ENCODE data around the gene WWC2. TPM values are rescaled to one million over a fixed set of nuclear protein-coding genes. Genes with fewer than 3 reads are reported as not detected.

Gene WWC2
- total RNA-seq, 1 experiment from 2014 or later, result 39.0 TPM

GRCh38 chr4:183254162-183254561 lies 155.1 kb downstream of the WWC2 start:
- no peak for DNase-seq
- H3K27me3 Mint-ChIP-seq (ENCODE audit: unreplicated experiment), result no peaks in the 10 kb centered on the region
- peaks cover 19% of the 10 kb centered on the region for H3K4me1 Mint-ChIP-seq (ENCODE audit: low read depth, unreplicated experiment)
- H3K27ac Mint-ChIP-seq (ENCODE audit: unreplicated experiment), result no peak overlapping the region
- no peak for TF ChIP-seq CTCF (IDR thresholded peaks at IDR 0.05; ENCODE audit: unreplicated experiment)
- no TSS peak for BruUV-seq (replicated peaks)
- peaks cover 9% of the 10 kb centered on the region for H3K36me3 Mint-ChIP-seq (ENCODE audit: insufficient read depth, unreplicated experiment)
- no peaks in the 10 kb centered on the region for H3K9me3 Mint-ChIP-seq (ENCODE audit: low read depth, unreplicated experiment)
- intact Hi-C loops (cut with micrococcal nuclease; ENCODE audit: unreplicated experiment), result no loop called here
- H3K4me3 Mint-ChIP-seq (ENCODE audit: low read depth, unreplicated experiment), result no peak overlapping the region
- CTCF ChIA-PET, result interaction anchor here (1.1 kb wide), 1 partner anchor 181 kb away, joined by 3 read pairs; no protein-coding TSS in a partner anchor

GRCh38 chr4:183255487-183255886 lies 156.4 kb downstream of the WWC2 start:
- peaks cover 9% of the 10 kb centered on the region for H3K36me3 Mint-ChIP-seq (ENCODE audit: insufficient read depth, unreplicated experiment)
- no TSS peak for BruUV-seq (replicated peaks)
- H3K27me3 Mint-ChIP-seq (ENCODE audit: unreplicated experiment), result no peaks in the 10 kb centered on the region
- peaks cover 14% of the 10 kb centered on the region for H3K4me1 Mint-ChIP-seq (ENCODE audit: low read depth, unreplicated experiment)
- H3K27ac Mint-ChIP-seq (ENCODE audit: unreplicated experiment), result no peak overlapping the region
- TF ChIP-seq CTCF (IDR thresholded peaks at IDR 0.05; ENCODE audit: unreplicated experiment), result no peak
- intact Hi-C loops (cut with micrococcal nuclease; ENCODE audit: unreplicated experiment), result no loop called here
- no peak for DNase-seq
- no peaks in the 10 kb centered on the region for H3K9me3 Mint-ChIP-seq (ENCODE audit: low read depth, unreplicated experiment)
- no peak overlapping the region for H3K4me3 Mint-ChIP-seq (ENCODE audit: low read depth, unreplicated experiment)
- CTCF ChIA-PET, result no interaction called here

- no peak for TF ChIP-seq CTCF (IDR thresholded peaks at IDR 0.05; ENCODE audit: unreplicated experiment)
- peaks cover 16% of the 10 kb centered on the region for H3K36me3 Mint-ChIP-seq (ENCODE audit: insufficient read depth, unreplicated experiment)
- no peak overlapping the region for H3K4me3 Mint-ChIP-seq (ENCODE audit: low read depth, unreplicated experiment)
- DNase-seq, result no peak
- H3K27ac Mint-ChIP-seq (ENCODE audit: unreplicated experiment), result no peak overlapping the region
- no TSS peak for BruUV-seq (replicated peaks)
- no peaks in the 10 kb centered on the region for H3K27me3 Mint-ChIP-seq (ENCODE audit: unreplicated experiment)
- no peaks in the 10 kb centered on the region for H3K9me3 Mint-ChIP-seq (ENCODE audit: low read depth, unreplicated experiment)
- H3K4me1 Mint-ChIP-seq (ENCODE audit: low read depth, unreplicated experiment), result peaks cover 5% of the 10 kb centered on the region
- intact Hi-C loops (cut with micrococcal nuclease; ENCODE audit: unreplicated experiment), result no loop called here
- CTCF ChIA-PET, result no interaction called here
Observed at GRCh38 chr4:183256343-183256742, 157.3 kb downstream of the WWC2 start.

- Mint-ChIP-seq H3K4me3 (ENCODE audit: low read depth, unreplicated experiment) (no peak overlapping the region), H3K4me1 (ENCODE audit: low read depth, unreplicated experiment) (peaks cover 3% of the 10 kb centered on the region), H3K27ac (ENCODE audit: unreplicated experiment) (no peak overlapping the region), H3K27me3 (ENCODE audit: unreplicated experiment) (no peaks in the 10 kb centered on the region), H3K36me3 (ENCODE audit: insufficient read depth, unreplicated experiment) (peaks cover 17% of the 10 kb centered on the region), H3K9me3 (ENCODE audit: low read depth, unreplicated experiment) (no peaks in the 10 kb centered on the region)
- CTCF ChIA-PET, result interaction anchor here (1.1 kb wide), 1 partner anchor 183 kb away, joined by 3 read pairs; no protein-coding TSS in a partner anchor
- intact Hi-C loops (cut with micrococcal nuclease; ENCODE audit: unreplicated experiment), result no loop called here
- peak; percentile 59 for TF ChIP-seq CTCF (IDR thresholded peaks at IDR 0.05; ENCODE audit: unreplicated experiment)
- no TSS peak for BruUV-seq (replicated peaks)
- peak; percentile 51 for DNase-seq
Observed at GRCh38 chr4:183256756-183257385, 157.8 kb downstream of the WWC2 start.
